Endothelial cell of umbilical vein (primary cell): ENCODE results near the gene GALNT10. TPM values are rescaled to one million over a fixed set of nuclear protein-coding genes. Genes with fewer than 3 reads are reported as not detected.

Experiments
- BruUV-seq: library from RNA; stranded (reverse); fragments of 400-500 nt; replicated peaks from 2 replicates; lab custom pipeline; 2021; lab: Mats Ljungman, UMichigan
- CTCF ChIA-PET: fragments of 300-600, 350-600 bp; sonication (Branson Sonifier 250); formaldehyde crosslinking; loops from one replicate; lab custom pipeline; 2021; ENCODE audit warnings: antibody characterized with exemption, inconsistent platforms; lab: Charles Lee
- POLR2A ChIA-PET: fragments of 300-600, 350-600 bp; sonication (Branson Sonifier 250); formaldehyde crosslinking; loops from one replicate; lab custom pipeline; 2021; ENCODE audit warnings: antibody characterized with exemption, inconsistent platforms; lab: Charles Lee
- DNase-seq: peaks from one replicate; pipeline ENCODE4 v3.0.0-alpha.2; 2011; ENCODE audit warnings: low read depth, low spot score
- FAIRE-seq: peaks from 2 replicates; lab custom pipeline; 2011; peaks lifted over from hg19 to GRCh38; lab: Jason Lieb, UNC
- H2AFZ ChIP-seq: 2 replicates; pipeline ENCODE4 v1.6.0; 2012; ENCODE audit warnings: low read depth, low read length, control low read depth, inconsistent platforms
- H3K27ac ChIP-seq: 2 replicates; pipeline ENCODE4 v1.5.1; 2011; ENCODE audit warnings: low read depth, mild to moderate bottlenecking, control low read depth, low read length, moderate library complexity; ENCODE audit not compliant: insufficient read depth
- H3K27me3 ChIP-seq, 2 experiments: 2 replicates each; pipeline versions ENCODE4 v1.6.0 to v1.6.1; 2011; ENCODE audit warnings: low read length in 2 of 2, mixed read lengths in 1 of 2; ENCODE audit not compliant: control insufficient read depth in 2 of 2, insufficient read depth in 2 of 2
- H3K36me3 ChIP-seq, 2 experiments: 2 replicates in 1 of 2; 3 replicates in 1 of 2; pipeline ENCODE4 v1.5.1; 2011; ENCODE audit warnings: low read length in 2 of 2, mild to moderate bottlenecking in 1 of 2, moderate library complexity in 1 of 2; ENCODE audit not compliant: control insufficient read depth in 2 of 2, insufficient read depth in 2 of 2; ENCODE audit errors: extremely low read depth in 1 of 2
- H3K4me1 ChIP-seq: 3 replicates; pipeline ENCODE4 v1.5.1; 2011; ENCODE audit warnings: mild to moderate bottlenecking, low read length; ENCODE audit not compliant: control insufficient read depth, insufficient read depth; ENCODE audit errors: extremely low read depth
- H3K4me2 ChIP-seq: 2 replicates; pipeline ENCODE4 v1.6.1; 2011; ENCODE audit warnings: low read length, control low read depth, mixed read lengths; ENCODE audit not compliant: insufficient read depth
- H3K4me3 ChIP-seq, 3 experiments: fragments of 200-600 bp in 1 of 3; sonication (generic), shearing (Covaris generic) in 1 of 3; replicated peaks in 1 of 3; 2 replicates each; pipeline ENCODE4 v1.5.1; 2011 to 2016; ENCODE audit warnings: control low read depth in 3 of 3, low read length in 3 of 3, mild to moderate bottlenecking in 2 of 3, inconsistent platforms in 1 of 3, low read depth in 1 of 3, moderate library complexity in 1 of 3; ENCODE audit not compliant: insufficient read depth in 1 of 3
- H3K79me2 ChIP-seq: 2 replicates; pipeline ENCODE4 v1.6.0; 2012; ENCODE audit warnings: low read length, inconsistent platforms; ENCODE audit not compliant: control insufficient read depth, insufficient read depth
- H3K9ac ChIP-seq: replicated peaks from 2 replicates; pipeline ENCODE3; 2011; ENCODE audit warnings: low read length, control low read depth; ENCODE audit not compliant: insufficient read depth; ENCODE audit errors: extremely low read depth
- H3K9me1 ChIP-seq: replicated peaks from 3 replicates; pipeline ENCODE4 v1.6.0; 2011; ENCODE audit warnings: mild to moderate bottlenecking, low read length; ENCODE audit not compliant: control insufficient read depth, insufficient read depth; ENCODE audit errors: extremely low read depth
- H3K9me3 ChIP-seq: replicated peaks from 2 replicates; pipeline ENCODE4 v1.5.1; 2012; ENCODE audit warnings: low read length, inconsistent platforms; ENCODE audit not compliant: control insufficient read depth, insufficient read depth
- H4K20me1 ChIP-seq: replicated peaks from 2 replicates; pipeline ENCODE3; 2011; ENCODE audit warnings: mild to moderate bottlenecking, low read length; ENCODE audit not compliant: control insufficient read depth, insufficient read depth; ENCODE audit errors: extremely low read depth
- CTCF ChIP-seq, 2 donors: IDR thresholded peaks; 1 replicate in 1 of 2; 2 replicates in 1 of 2; pipeline ENCODE4 v1.5.1; 2011; ENCODE audit warnings: low read length in 2 of 2, mild to moderate bottlenecking in 2 of 2, moderate library complexity in 2 of 2, control low read depth in 1 of 2, inconsistent platforms in 1 of 2, low read depth in 1 of 2; ENCODE audit not compliant: insufficient read depth in 1 of 2; ENCODE audit errors: extremely low read depth in 1 of 2
- EZH2 ChIP-seq: IDR thresholded peaks from 2 replicates; pipeline ENCODE4 v1.6.1; 2012; ENCODE audit warnings: borderline replicate concordance, low read depth, mild to moderate bottlenecking, moderate library complexity, low read length, inconsistent platforms; ENCODE audit not compliant: severe bottlenecking
- FOS ChIP-seq: IDR thresholded peaks from 2 replicates; pipeline ENCODE4 v1.6.1; 2011; ENCODE audit warnings: mild to moderate bottlenecking, low read length, moderate library complexity, borderline replicate concordance; ENCODE audit not compliant: insufficient read depth
- GATA2 ChIP-seq: IDR thresholded peaks from 2 replicates; pipeline ENCODE4 v1.7.0; 2011; ENCODE audit warnings: low read depth, mild to moderate bottlenecking, moderate library complexity, mixed read lengths, low read length; ENCODE audit not compliant: insufficient read length, insufficient read depth
- JUN ChIP-seq: IDR thresholded peaks from 2 replicates; pipeline ENCODE4 v1.6.1; 2011; ENCODE audit warnings: borderline replicate concordance, low read depth; ENCODE audit not compliant: insufficient read length, insufficient read depth
- MAX ChIP-seq: IDR thresholded peaks from 2 replicates; pipeline ENCODE4 v1.6.1; 2011; ENCODE audit not compliant: insufficient read depth, insufficient read length
- MYC ChIP-seq: IDR thresholded peaks from one replicate; pipeline ENCODE4 v1.6.1; 2011; ENCODE audit warnings: mild to moderate bottlenecking, low read depth, low read length
- POLR2A ChIP-seq: IDR thresholded peaks from 2 replicates; pipeline ENCODE4 v1.6.1; 2012; ENCODE audit warnings: low read depth, mild to moderate bottlenecking, control low read depth, low read length
- POLR2AphosphoS5 ChIP-seq: IDR thresholded peaks from 2 replicates; pipeline ENCODE4 v1.6.1; 2012; ENCODE audit warnings: low read depth, mild to moderate bottlenecking, control low read depth, low read length, moderate library complexity; ENCODE audit not compliant: insufficient read depth
- dilution Hi-C: fragments of 300-500 bp; cut with MboI; formaldehyde crosslinking; loops from one replicate; pipeline ENCODE4 v1.15.0; 2019; ENCODE audit warnings: low sequenced_read_pairs; ENCODE audit not compliant: extremely low pct_ligation_motif_present
- intact Hi-C: fragments of 100-400 bp; cut with micrococcal nuclease; formaldehyde crosslinking; loops from one replicate; pipeline ENCODE4 v1.10.0; 2022
- polyA plus RNA-seq, 4 experiments: library from polyadenylated mRNA; depleted of rRNA in 3 of 4; stranded (reverse) in 3 of 4; unstranded in 1 of 4; fragments of >200 nt; gene quantifications; 2 replicates each; pipeline versions ENCODE4 v1.2.1 to v1.2.3, GENCODE V29; 2011 to 2012; ENCODE audit warnings: missing spikeins in 1 of 4
- total RNA-seq: library from RNA; stranded (reverse); gene quantifications from 2 replicates; pipeline ENCODE4 v1.2.3, GENCODE V29; 2021

The GALNT10 gene
- total and polyA plus RNA-seq, 2 donors (not counting 3 experiments of a cell fraction or from before 2014, with no cell fraction given): 70.2 to 77.6 TPM

DNA sequence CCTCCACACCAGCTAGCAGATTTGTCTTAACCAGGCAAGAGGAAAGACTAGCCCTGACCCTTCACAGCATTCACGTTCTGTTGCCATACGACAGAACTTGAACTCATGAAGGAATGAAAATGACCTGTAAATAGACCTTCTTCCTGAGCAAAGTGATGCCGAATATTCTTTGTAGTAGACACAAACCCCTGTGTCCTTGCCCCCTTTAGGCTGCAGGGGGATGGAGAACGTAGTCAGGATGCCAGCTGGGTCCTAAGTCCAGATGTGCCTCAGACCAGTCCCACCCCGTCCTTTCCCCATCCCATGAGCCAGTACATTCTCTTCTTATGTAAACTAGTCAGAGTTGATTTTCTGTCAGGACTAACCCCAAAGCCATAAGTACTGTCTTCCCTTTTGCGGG lies 151.1 kb downstream of the GALNT10 start:
- Histone ChIP-seq H2AFZ (no peak overlapping the region), H3K9ac (no peak overlapping the region), H3K27me3 (no peaks in the 10 kb centered on the region), H3K4me1 (peaks cover 10% of the 10 kb centered on the region), H3K9me1 (no peaks in the 10 kb centered on the region), H3K9me3 (no peaks in the 10 kb centered on the region), H3K79me2 (no peaks in the 10 kb centered on the region), H3K36me3 (peaks cover 0 to 3% of the 10 kb centered on the region in 2 experiments), H3K4me2 (no peak overlapping the region), H4K20me1 (no peaks in the 10 kb centered on the region), H3K4me3 (no peak overlapping the region), H3K27ac (no peak overlapping the region)
- FAIRE-seq: no peak
- intact Hi-C loops (no loop called here), dilution Hi-C loops (no loop called here)
- CTCF ChIA-PET: no interaction called here
- POLR2A ChIA-PET: no interaction called here
- no peak for DNase-seq
- TF ChIP-seq POLR2AphosphoS5: no peak
- no peak for TF ChIP-seq GATA2
- TF ChIP-seq POLR2A: no peak
- no peak for TF ChIP-seq MYC
- no peak for TF ChIP-seq JUN
- TF ChIP-seq EZH2: no peak
- TF ChIP-seq MAX: no peak
- TF ChIP-seq FOS: no peak
- no peak for TF ChIP-seq CTCF (IDR thresholded peaks at IDR 0.05; ENCODE audit: extremely low read depth in 1 of 2, insufficient read depth in 1 of 2, low read depth in 1 of 2, low read length in 2 of 2)
- no TSS peak for BruUV-seq
